22Rv1 (cell line): Measurements from ENCODE around the gene ARHGAP29.

Experiments
- ZFX ChIP-seq: fragments of 450-650 bp; IDR thresholded peaks from 2 replicates; pipeline ENCODE4 v1.6.1; 2017; ENCODE audit warnings: antibody characterized with exemption, borderline replicate concordance
- TF ChIP-seq, protein P1 (sequence below): fragments of 450-650 bp; IDR thresholded peaks from 2 replicates; pipeline ENCODE4 v1.5.1; 2017; ENCODE audit warnings: mild to moderate bottlenecking

GRCh38 chr1:94258873-94259331 is 21.5 kb upstream of the ARHGAP29 start:
- TF ChIP-seq, protein P1, sequence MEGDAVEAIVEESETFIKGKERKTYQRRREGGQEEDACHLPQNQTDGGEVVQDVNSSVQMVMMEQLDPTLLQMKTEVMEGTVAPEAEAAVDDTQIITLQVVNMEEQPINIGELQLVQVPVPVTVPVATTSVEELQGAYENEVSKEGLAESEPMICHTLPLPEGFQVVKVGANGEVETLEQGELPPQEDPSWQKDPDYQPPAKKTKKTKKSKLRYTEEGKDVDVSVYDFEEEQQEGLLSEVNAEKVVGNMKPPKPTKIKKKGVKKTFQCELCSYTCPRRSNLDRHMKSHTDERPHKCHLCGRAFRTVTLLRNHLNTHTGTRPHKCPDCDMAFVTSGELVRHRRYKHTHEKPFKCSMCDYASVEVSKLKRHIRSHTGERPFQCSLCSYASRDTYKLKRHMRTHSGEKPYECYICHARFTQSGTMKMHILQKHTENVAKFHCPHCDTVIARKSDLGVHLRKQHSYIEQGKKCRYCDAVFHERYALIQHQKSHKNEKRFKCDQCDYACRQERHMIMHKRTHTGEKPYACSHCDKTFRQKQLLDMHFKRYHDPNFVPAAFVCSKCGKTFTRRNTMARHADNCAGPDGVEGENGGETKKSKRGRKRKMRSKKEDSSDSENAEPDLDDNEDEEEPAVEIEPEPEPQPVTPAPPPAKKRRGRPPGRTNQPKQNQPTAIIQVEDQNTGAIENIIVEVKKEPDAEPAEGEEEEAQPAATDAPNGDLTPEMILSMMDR = no peak
- no peak for TF ChIP-seq ZFX
